ENCODE measurements around the gene DSC2.

The DSC2 gene

GRCh38 chr18:31103423-31103822 lies 1.2 kb upstream of the DSC2 start:
- H3K36me3 Mint-ChIP-seq, result peaks cover 2% of the 10 kb centered on the region

GRCh38 chr18:31102941-31103340 lies 720 bp upstream of the DSC2 start:
- H3K9me3 Mint-ChIP-seq (ENCODE audit: low read depth), result no peaks in the 10 kb centered on the region
- no peak overlapping the region for H3K4me3 Mint-ChIP-seq
- peaks cover 1% of the 10 kb centered on the region for H3K4me1 Mint-ChIP-seq (ENCODE audit: low read depth)
- no peak overlapping the region for H3K27ac Mint-ChIP-seq
- H3K27me3 Mint-ChIP-seq, result peaks cover 19% of the 10 kb centered on the region
- H3K36me3 Mint-ChIP-seq, result peaks cover 2% of the 10 kb centered on the region

More at GRCh38 chr18:31103423-31103822, 1.2 kb upstream of the DSC2 start:
- Mint-ChIP-seq H3K4me1 (ENCODE audit: low read depth) (peaks cover 1% of the 10 kb centered on the region), H3K27me3 (peaks cover 19% of the 10 kb centered on the region), H3K4me3 (no peak overlapping the region), H3K27ac (no peak overlapping the region), H3K9me3 (ENCODE audit: low read depth) (no peaks in the 10 kb centered on the region)

- Mint-ChIP-seq H3K27me3 (peaks cover 19% of the 10 kb centered on the region), H3K36me3 (peaks cover 2% of the 10 kb centered on the region), H3K27ac (no peak overlapping the region), H3K9me3 (ENCODE audit: low read depth) (no peaks in the 10 kb centered on the region), H3K4me1 (ENCODE audit: low read depth) (peaks cover 1% of the 10 kb centered on the region), H3K4me3 (peak overlapping the region; percentile 63)
Measured at GRCh38 chr18:31101183-31102024, 817 bp downstream of the DSC2 start.

- H3K9me3 Mint-ChIP-seq (ENCODE audit: low read depth), result no peaks in the 10 kb centered on the region
- peaks cover 19% of the 10 kb centered on the region for H3K27me3 Mint-ChIP-seq
- peaks cover 1% of the 10 kb centered on the region for H3K4me1 Mint-ChIP-seq (ENCODE audit: low read depth)
- H3K4me3 Mint-ChIP-seq, result peak overlapping the region; percentile 63
- peaks cover 2% of the 10 kb centered on the region for H3K36me3 Mint-ChIP-seq
- no peak overlapping the region for H3K27ac Mint-ChIP-seq
Measured at GRCh38 chr18:31100436-31101182, 1.6 kb downstream of the DSC2 start.

GRCh38 chr18:31099450-31100230 lies 2.6 kb downstream of the DSC2 start:
- Mint-ChIP-seq H3K4me3 (no peak overlapping the region), H3K27me3 (peaks cover 19% of the 10 kb centered on the region), H3K27ac (no peak overlapping the region), H3K4me1 (ENCODE audit: low read depth) (peaks cover 1% of the 10 kb centered on the region), H3K36me3 (peaks cover 2% of the 10 kb centered on the region), H3K9me3 (ENCODE audit: low read depth) (peaks cover 4% of the 10 kb centered on the region)

GRCh38 chr18:31098878-31099277 lies 3.3 kb downstream of the DSC2 start:
- Mint-ChIP-seq H3K36me3 (peaks cover 2% of the 10 kb centered on the region), H3K9me3 (ENCODE audit: low read depth) (peaks cover 4% of the 10 kb centered on the region), H3K4me1 (ENCODE audit: low read depth) (peaks cover 1% of the 10 kb centered on the region), H3K4me3 (no peak overlapping the region), H3K27me3 (peaks cover 19% of the 10 kb centered on the region), H3K27ac (no peak overlapping the region)

GRCh38 chr18:31097666-31098065 lies 4.6 kb downstream of the DSC2 start:
- Mint-ChIP-seq H3K9me3 (ENCODE audit: low read depth) (peaks cover 4% of the 10 kb centered on the region), H3K27me3 (peaks cover 17% of the 10 kb centered on the region), H3K36me3 (peaks cover 2% of the 10 kb centered on the region), H3K4me1 (ENCODE audit: low read depth) (peaks cover 1% of the 10 kb centered on the region), H3K4me3 (no peak overlapping the region), H3K27ac (no peak overlapping the region)

GRCh38 chr18:31093880-31094279 lies 8.3 kb downstream of the DSC2 start:
- H3K4me3 Mint-ChIP-seq, result no peak overlapping the region
- no peak overlapping the region for H3K27ac Mint-ChIP-seq
- H3K27me3 Mint-ChIP-seq, result peaks cover 3% of the 10 kb centered on the region
- H3K9me3 Mint-ChIP-seq (ENCODE audit: low read depth), result peaks cover 4% of the 10 kb centered on the region
- no peaks in the 10 kb centered on the region for H3K36me3 Mint-ChIP-seq
- H3K4me1 Mint-ChIP-seq (ENCODE audit: low read depth), result no peaks in the 10 kb centered on the region

GRCh38 chr18:31093294-31093693 lies 8.9 kb downstream of the DSC2 start:
- Mint-ChIP-seq H3K9me3 (ENCODE audit: low read depth) (peaks cover 4% of the 10 kb centered on the region), H3K27ac (no peak overlapping the region), H3K36me3 (no peaks in the 10 kb centered on the region), H3K4me3 (no peak overlapping the region), H3K4me1 (ENCODE audit: low read depth) (no peaks in the 10 kb centered on the region), H3K27me3 (no peaks in the 10 kb centered on the region)

GRCh38 chr18:31091350-31091749 lies 10.9 kb downstream of the DSC2 start:
- Mint-ChIP-seq H3K27ac (no peak overlapping the region), H3K4me3 (no peak overlapping the region), H3K9me3 (ENCODE audit: low read depth) (peaks cover 4% of the 10 kb centered on the region), H3K4me1 (ENCODE audit: low read depth) (no peaks in the 10 kb centered on the region), H3K36me3 (no peaks in the 10 kb centered on the region), H3K27me3 (no peaks in the 10 kb centered on the region)

- Mint-ChIP-seq H3K4me3 (no peak overlapping the region), H3K27me3 (no peaks in the 10 kb centered on the region), H3K36me3 (no peaks in the 10 kb centered on the region), H3K9me3 (ENCODE audit: low read depth) (no peaks in the 10 kb centered on the region), H3K4me1 (ENCODE audit: low read depth) (no peaks in the 10 kb centered on the region), H3K27ac (no peak overlapping the region)
Measured at GRCh38 chr18:31088532-31088931, 13.7 kb downstream of the DSC2 start.

GRCh38 chr18:31079973-31080372 lies 22.2 kb downstream of the DSC2 start:
- H3K36me3 Mint-ChIP-seq, result no peaks in the 10 kb centered on the region
- no peak overlapping the region for H3K27ac Mint-ChIP-seq
- peaks cover 2% of the 10 kb centered on the region for H3K27me3 Mint-ChIP-seq
- no peaks in the 10 kb centered on the region for H3K4me1 Mint-ChIP-seq (ENCODE audit: low read depth)
- H3K4me3 Mint-ChIP-seq, result no peak overlapping the region
- H3K9me3 Mint-ChIP-seq (ENCODE audit: low read depth), result peaks cover 7% of the 10 kb centered on the region

- Mint-ChIP-seq H3K27me3 (peaks cover 2% of the 10 kb centered on the region), H3K36me3 (no peaks in the 10 kb centered on the region), H3K4me3 (no peak overlapping the region), H3K4me1 (ENCODE audit: low read depth) (no peaks in the 10 kb centered on the region), H3K27ac (no peak overlapping the region), H3K9me3 (ENCODE audit: low read depth) (peaks cover 7% of the 10 kb centered on the region)
Measured at GRCh38 chr18:31077878-31078277, 24.3 kb downstream of the DSC2 start.

GRCh38 chr18:31072175-31072574 lies 30.0 kb downstream of the DSC2 start:
- no peak overlapping the region for H3K27ac Mint-ChIP-seq
- peaks cover 7% of the 10 kb centered on the region for H3K9me3 Mint-ChIP-seq (ENCODE audit: low read depth)
- peaks cover 1% of the 10 kb centered on the region for H3K27me3 Mint-ChIP-seq
- no peak overlapping the region for H3K4me3 Mint-ChIP-seq
- no peaks in the 10 kb centered on the region for H3K4me1 Mint-ChIP-seq (ENCODE audit: low read depth)
- no peaks in the 10 kb centered on the region for H3K36me3 Mint-ChIP-seq

- no peaks in the 10 kb centered on the region for H3K36me3 Mint-ChIP-seq
- H3K9me3 Mint-ChIP-seq (ENCODE audit: low read depth), result no peaks in the 10 kb centered on the region
- no peaks in the 10 kb centered on the region for H3K4me1 Mint-ChIP-seq (ENCODE audit: low read depth)
- no peak overlapping the region for H3K4me3 Mint-ChIP-seq
- H3K27me3 Mint-ChIP-seq, result peaks cover 1% of the 10 kb centered on the region
- no peak overlapping the region for H3K27ac Mint-ChIP-seq
Measured at GRCh38 chr18:31070206-31070605, 32.0 kb downstream of the DSC2 start.
